Neutrophil (primary cell): ENCODE results near the gene ZSWIM6.

Source experiments
- H3K27ac ChIP-seq: fragments of 200-600 bp; sonication (generic); 2 replicates; pipeline ENCODE4 v1.5.1; 2016; ENCODE audit warnings: mild to moderate bottlenecking, moderate library complexity
- H3K27me3 ChIP-seq: fragments of 200-600 bp; sonication (generic); 2 replicates; pipeline ENCODE4 v1.6.0; 2016; ENCODE audit warnings: mild to moderate bottlenecking
- H3K36me3 ChIP-seq: fragments of 200-600 bp; sonication (generic); 2 replicates; pipeline ENCODE4 v1.5.1; 2017
- H3K4me1 ChIP-seq, 2 experiments: fragments of 200-600 bp in 1 of 2; sonication (generic) in 1 of 2; 1 replicate in 1 of 2; 2 replicates in 1 of 2; pipeline versions ENCODE4 v1.5.1 to v1.6.1; 2013 to 2016; ENCODE audit warnings: low read depth in 1 of 2, low read length in 1 of 2, mild to moderate bottlenecking in 1 of 2, moderate library complexity in 1 of 2; ENCODE audit not compliant: control insufficient read depth in 1 of 2, insufficient read depth in 1 of 2
- H3K4me3 ChIP-seq, 2 experiments: fragments of 200-600 bp in 1 of 2; sonication (generic) in 1 of 2; 1 replicate in 1 of 2; 2 replicates in 1 of 2; pipeline ENCODE4 v1.5.1; 2013 to 2016; ENCODE audit warnings: low read depth in 1 of 2, low read length in 1 of 2, mild to moderate bottlenecking in 1 of 2, moderate library complexity in 1 of 2
- H3K9me3 ChIP-seq: fragments of 200-600 bp; sonication (generic); 2 replicates; pipeline ENCODE4 v1.5.1; 2016
- TF ChIP-seq, protein P1 (sequence below): fragments of 200-600 bp; sonication (generic); IDR thresholded peaks from 2 replicates; pipeline ENCODE4 v1.5.1; 2016; ENCODE audit warnings: antibody characterized with exemption

The ZSWIM6 gene

DNA sequence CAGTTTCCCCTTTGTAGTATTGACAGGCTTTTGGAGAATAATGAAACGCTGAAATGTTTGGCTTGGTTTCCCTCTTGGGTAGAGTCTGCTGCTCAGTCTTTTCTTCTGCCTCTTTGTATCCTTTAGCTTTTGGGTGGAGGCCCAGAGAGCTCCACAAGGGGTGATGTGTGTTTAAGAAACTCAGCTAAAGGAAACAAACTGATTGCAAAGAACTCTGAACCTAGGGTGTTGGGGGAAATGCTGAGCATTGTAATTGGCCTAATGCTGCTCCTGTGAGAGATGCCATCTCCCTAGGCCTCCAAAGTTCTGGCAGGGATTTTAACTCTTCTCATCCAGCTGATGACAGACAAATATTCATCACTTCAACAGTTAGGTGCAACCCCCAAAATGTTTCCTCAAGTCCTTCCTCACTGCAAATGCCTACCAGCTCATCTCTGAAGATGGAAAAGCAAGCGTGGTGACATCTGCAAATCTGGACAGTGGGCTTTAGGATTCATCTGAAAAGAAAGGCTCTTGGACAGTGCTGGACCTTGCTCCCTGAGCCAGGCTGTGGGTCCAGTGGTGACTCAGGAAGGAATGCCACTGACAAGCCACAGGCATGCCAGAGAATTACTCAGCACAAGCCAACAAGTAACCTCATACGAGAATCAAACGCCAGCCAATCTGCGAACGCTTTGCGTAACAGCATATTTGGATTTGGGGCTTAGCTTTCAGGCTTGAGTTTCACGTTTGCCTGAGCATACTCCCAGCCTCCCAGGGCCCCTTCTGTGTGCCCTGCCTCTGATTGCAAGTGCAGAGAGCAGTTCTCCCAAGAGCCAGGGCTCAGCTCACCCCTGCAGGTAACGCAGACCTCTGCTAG is 30.5 kb upstream of the ZSWIM6 start:
- Histone ChIP-seq H3K9me3 (no peaks in the 10 kb centered on the region), H3K4me3 (no peak overlapping the region), H3K4me1 (no peaks in the 10 kb centered on the region), H3K27ac (no peak overlapping the region), H3K36me3 (no peaks in the 10 kb centered on the region), H3K27me3 (no peaks in the 10 kb centered on the region)
- TF ChIP-seq, protein P1, sequence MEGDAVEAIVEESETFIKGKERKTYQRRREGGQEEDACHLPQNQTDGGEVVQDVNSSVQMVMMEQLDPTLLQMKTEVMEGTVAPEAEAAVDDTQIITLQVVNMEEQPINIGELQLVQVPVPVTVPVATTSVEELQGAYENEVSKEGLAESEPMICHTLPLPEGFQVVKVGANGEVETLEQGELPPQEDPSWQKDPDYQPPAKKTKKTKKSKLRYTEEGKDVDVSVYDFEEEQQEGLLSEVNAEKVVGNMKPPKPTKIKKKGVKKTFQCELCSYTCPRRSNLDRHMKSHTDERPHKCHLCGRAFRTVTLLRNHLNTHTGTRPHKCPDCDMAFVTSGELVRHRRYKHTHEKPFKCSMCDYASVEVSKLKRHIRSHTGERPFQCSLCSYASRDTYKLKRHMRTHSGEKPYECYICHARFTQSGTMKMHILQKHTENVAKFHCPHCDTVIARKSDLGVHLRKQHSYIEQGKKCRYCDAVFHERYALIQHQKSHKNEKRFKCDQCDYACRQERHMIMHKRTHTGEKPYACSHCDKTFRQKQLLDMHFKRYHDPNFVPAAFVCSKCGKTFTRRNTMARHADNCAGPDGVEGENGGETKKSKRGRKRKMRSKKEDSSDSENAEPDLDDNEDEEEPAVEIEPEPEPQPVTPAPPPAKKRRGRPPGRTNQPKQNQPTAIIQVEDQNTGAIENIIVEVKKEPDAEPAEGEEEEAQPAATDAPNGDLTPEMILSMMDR, result no peak

DNA sequence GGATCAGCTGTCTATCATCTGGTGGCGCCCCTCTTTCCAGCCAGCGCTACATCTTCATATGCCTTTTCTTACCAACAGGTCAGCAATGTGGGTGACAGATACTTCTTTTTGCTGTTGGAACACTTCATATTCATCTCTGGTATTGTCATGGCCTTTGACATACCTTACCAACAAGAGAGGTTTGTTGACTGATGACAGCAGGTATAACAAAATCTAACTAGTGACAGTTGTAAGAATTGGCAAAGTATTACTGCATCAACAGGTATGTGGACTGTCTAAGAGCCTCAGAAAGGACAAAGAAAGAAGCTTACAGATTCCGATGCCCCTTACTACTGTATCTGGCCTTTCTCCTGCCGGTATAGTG is 29.9 kb upstream of the ZSWIM6 start:
- no peaks in the 10 kb centered on the region for H3K4me1 ChIP-seq
- TF ChIP-seq, protein P1, result no peak
- no peak overlapping the region for H3K27ac ChIP-seq
- H3K27me3 ChIP-seq, result no peaks in the 10 kb centered on the region
- no peaks in the 10 kb centered on the region for H3K36me3 ChIP-seq
- no peaks in the 10 kb centered on the region for H3K9me3 ChIP-seq
- H3K4me3 ChIP-seq, result no peak overlapping the region

DNA sequence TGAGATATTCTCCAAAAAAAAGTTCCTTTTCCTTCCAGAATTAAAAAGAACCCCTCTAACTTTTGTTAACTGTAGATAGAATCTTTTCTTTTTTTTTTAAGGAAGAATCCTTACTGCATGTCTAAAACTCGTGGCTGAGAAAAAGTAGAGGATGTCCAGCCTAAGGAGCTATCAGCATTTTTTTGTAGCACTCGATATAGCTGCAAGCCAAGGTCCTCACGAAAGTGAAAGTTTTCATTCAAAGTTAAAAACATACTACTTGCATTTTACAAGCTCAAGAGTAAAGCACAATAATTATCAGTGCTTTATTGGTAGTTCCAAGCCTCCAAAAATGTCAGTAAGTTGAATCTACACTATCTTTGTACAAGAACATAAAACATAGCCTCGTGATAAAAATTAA is 28.7 kb upstream of the ZSWIM6 start:
- Histone ChIP-seq H3K4me1 (no peaks in the 10 kb centered on the region), H3K9me3 (no peaks in the 10 kb centered on the region)

DNA sequence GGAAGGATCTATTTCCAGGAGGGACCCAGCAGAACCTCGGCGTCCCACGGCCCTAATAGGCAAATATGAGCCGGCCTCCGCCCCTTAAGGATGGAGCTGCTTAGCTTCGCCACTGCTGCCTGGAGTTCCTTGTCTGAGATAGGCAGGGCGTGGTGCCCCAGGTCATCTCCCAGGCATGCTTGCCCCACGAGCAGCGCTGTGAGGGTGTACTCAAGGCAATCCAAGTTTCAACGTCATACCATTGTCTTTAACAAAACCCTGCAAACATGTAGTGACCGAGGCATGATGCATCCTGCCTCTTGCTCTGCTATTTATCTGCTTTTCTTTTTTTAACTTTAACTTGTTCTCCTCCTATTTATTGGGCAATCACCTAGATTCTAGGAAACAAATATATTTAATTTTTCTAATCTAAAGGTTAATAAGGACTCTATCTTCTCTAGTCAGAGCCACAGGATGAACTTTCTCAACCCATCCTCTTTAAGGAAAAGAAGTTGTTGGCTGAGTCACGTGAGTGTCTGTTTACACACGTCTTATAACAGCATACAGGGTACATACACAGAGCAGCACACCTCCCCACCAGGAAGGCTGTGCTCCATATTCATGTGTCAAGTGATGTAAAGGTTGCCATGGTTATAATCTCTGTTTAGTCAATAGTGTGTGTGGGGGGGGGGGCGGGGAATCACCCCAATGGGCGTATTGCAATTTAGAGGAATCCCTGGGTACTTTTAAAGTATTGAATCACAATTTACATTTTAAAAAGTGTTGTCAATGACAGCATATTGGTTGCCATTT is 27.3 kb upstream of the ZSWIM6 start:
- no peaks in the 10 kb centered on the region for H3K9me3 ChIP-seq
- H3K27me3 ChIP-seq, result no peaks in the 10 kb centered on the region
- H3K27ac ChIP-seq, result no peak overlapping the region
- no peaks in the 10 kb centered on the region for H3K36me3 ChIP-seq
- TF ChIP-seq, protein P1, result no peak
- no peak overlapping the region for H3K4me3 ChIP-seq
- H3K4me1 ChIP-seq, result no peaks in the 10 kb centered on the region

More for the DNA sequence above, 28.7 kb upstream of the ZSWIM6 start:
- TF ChIP-seq, protein P1, result no peak
- Histone ChIP-seq H3K27ac (no peak overlapping the region), H3K4me3 (no peak overlapping the region), H3K36me3 (no peaks in the 10 kb centered on the region), H3K27me3 (no peaks in the 10 kb centered on the region)

DNA sequence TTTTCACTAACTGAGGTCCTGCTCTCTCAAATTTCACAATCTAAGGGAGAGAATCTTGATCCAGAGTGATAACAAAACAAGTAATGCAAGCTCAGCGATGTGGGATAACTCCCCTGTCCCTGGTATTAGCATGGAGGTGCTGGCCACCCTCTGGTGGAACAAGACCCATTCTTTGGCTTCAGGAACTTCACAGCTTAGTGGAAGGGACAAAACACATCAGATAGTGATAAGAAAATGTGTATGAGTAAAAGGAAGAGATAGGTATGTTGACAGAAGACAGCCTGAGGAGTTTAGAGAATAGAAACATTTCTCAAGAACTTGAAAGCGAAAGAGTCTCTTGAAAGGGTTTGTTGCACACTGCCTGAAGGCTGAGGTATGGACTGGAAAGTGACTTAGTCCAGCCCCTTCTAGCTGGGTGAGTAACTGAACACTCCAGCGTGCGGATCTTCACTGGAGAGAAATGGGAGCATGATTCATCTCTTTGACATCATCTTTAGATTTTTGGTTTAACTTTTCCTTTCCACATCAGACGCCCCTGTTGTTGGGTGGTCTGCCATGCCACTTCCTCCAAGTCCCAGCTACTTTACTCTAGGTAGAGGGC is 25.4 kb upstream of the ZSWIM6 start:
- Histone ChIP-seq H3K4me1 (no peaks in the 10 kb centered on the region), H3K27ac (no peak overlapping the region), H3K9me3 (no peaks in the 10 kb centered on the region), H3K36me3 (no peaks in the 10 kb centered on the region), H3K4me3 (no peak overlapping the region), H3K27me3 (no peaks in the 10 kb centered on the region)
- TF ChIP-seq, protein P1, result no peak
